ENCODE results near the gene ARHGEF38.

GRCh38 chr4:105588252-105588651, 35.8 kb downstream of the ARHGEF38 start:
- TF ChIP-seq CTCF (IDR thresholded peaks at IDR 0.05; ENCODE audit: low read length): no peak
- TF ChIP-seq EZH2 (IDR thresholded peaks at IDR 0.05; ENCODE audit: borderline replicate concordance, low read length): no peak

Data from OCI-LY1 (cell line).